Measurements from ENCODE around the gene PLEKHD1. TPM values are rescaled to one million over a fixed set of nuclear protein-coding genes. Genes with fewer than 3 reads are reported as not detected.

The PLEKHD1 gene
- total RNA-seq, 2 donors from 2014 or later: not detected

GRCh38 chr14:69485315-69485660 lies 760 bp downstream of the PLEKHD1 start:
- H3K4me3 ChIP-seq: no peak overlapping the region

DNA sequence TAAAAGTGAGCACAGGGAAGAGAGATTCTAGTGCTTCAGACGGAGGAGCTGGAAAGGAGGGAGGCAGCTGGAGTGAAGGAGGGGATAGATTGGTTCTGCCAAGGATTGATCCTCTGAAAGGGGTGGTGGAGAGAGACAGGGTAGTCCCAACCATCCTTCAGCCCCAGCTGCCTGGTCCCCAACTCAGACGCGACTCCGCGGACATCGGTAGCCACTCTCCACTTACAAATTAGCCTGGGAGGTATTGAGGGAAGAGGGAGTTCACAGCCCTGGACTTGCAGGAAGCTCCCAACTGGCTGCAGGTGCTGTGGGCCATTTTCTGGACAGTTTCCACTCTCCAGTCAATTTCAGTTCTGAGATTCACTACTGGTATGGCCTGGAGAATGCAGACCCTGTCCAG lies 1.2 kb downstream of the PLEKHD1 start:
- DNase-seq (ENCODE audit: low spot score): no peak
- H3K9me3 ChIP-seq: no peaks in the 10 kb centered on the region
- no peak overlapping the region for H3K27ac ChIP-seq
- H3K4me3 ChIP-seq: no peak overlapping the region
- peaks cover 0 to 5% of the 10 kb centered on the region in 2 donors for H3K27me3 ChIP-seq
- no peak for TF ChIP-seq CTCF (IDR thresholded peaks at IDR 0.05)
- H3K4me1 ChIP-seq: peaks cover 0 to 17% of the 10 kb centered on the region in 2 donors
- no peaks in the 10 kb centered on the region for H3K36me3 ChIP-seq

More at GRCh38 chr14:69485315-69485660, 760 bp downstream of the PLEKHD1 start:
- no peak for TF ChIP-seq CTCF (IDR thresholded peaks at IDR 0.05)
- H3K36me3 ChIP-seq: no peaks in the 10 kb centered on the region
- no peak for DNase-seq (ENCODE audit: low spot score)
- H3K4me1 ChIP-seq: peaks cover 0 to 17% of the 10 kb centered on the region in 2 donors
- H3K9me3 ChIP-seq: no peaks in the 10 kb centered on the region
- no peak overlapping the region for H3K27ac ChIP-seq
- peaks cover 0 to 5% of the 10 kb centered on the region in 2 donors for H3K27me3 ChIP-seq

DNA sequence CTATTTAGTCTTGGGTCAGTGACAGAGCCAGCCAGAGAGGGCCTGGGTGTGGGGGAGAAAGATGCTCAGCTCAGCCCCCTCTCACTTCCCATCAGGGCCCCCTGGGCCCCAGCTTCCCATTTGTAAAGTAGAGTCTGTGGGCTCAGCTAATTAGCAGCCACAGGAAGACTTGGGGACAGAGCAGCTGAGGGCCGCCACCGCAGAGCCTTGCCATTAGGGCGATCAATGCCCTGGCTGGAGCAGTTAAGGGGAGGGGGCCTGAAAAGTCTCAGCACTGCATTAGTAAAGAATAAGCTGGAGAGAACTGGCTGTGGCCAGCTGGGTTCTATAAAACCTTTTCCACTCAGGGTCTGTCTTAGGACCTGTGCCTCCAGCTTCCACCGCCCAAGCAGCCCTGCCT lies 2.7 kb downstream of the PLEKHD1 start:
- H3K9me3 ChIP-seq: no peaks in the 10 kb centered on the region
- TF ChIP-seq CTCF (IDR thresholded peaks at IDR 0.05): no peak
- H3K4me1 ChIP-seq: peaks cover 0 to 17% of the 10 kb centered on the region in 2 donors
- peaks cover 0 to 5% of the 10 kb centered on the region in 2 donors for H3K27me3 ChIP-seq
- H3K36me3 ChIP-seq: no peaks in the 10 kb centered on the region
- H3K27ac ChIP-seq: no peak overlapping the region
- DNase-seq (ENCODE audit: low spot score): no peak
- no peak overlapping the region for H3K4me3 ChIP-seq

DNA sequence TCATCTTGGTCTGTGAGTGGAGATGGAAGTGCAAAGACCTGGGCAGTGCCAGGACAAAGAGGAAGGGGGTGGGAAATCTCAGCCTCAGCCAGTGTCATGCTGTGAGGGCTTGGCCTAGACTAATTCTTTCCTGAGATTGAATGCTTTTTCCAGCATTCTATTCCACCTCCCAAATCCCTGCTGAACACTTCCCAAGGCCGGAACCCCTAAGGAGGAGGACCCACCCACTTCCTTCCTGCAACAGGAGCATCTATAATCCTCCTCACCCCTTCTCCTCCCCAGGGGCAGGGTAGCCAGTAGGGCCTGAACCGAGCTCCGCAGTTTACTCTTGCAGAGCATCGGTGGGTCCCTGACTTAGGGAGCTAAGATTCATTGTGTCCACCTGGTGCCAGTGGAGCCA lies 3.2 kb downstream of the PLEKHD1 start:
- no peak for TF ChIP-seq CTCF (IDR thresholded peaks at IDR 0.05)
- Histone ChIP-seq H3K9me3 (no peaks in the 10 kb centered on the region), H3K27me3 (peaks cover 0 to 5% of the 10 kb centered on the region in 2 donors), H3K27ac (no peak overlapping the region), H3K36me3 (no peaks in the 10 kb centered on the region), H3K4me1 (peaks cover 0 to 17% of the 10 kb centered on the region in 2 donors), H3K4me3 (no peak overlapping the region)
- DNase-seq (ENCODE audit: low spot score): no peak

DNA sequence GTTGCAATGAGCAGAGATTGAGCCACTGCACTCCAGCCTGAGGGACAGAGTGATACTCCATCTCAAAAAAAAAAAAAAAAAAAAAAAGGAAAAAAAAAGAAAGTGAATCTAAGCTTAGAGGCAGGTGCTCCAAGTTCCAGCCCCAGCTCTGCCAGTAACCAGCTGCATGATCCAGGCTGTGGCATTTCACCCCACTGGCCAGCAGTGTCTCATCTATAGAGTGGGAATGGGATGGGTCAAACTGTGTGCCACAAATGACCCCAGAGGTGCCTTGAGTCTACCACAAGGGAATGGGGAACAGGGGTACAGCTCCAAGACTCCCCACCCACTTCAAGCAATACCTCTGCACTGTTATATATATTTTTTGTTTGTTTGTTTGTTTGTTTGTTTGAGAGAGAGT lies 5.0 kb downstream of the PLEKHD1 start:
- no peak for DNase-seq (ENCODE audit: low spot score)
- peaks cover 0 to 6% of the 10 kb centered on the region in 2 donors for H3K4me1 ChIP-seq
- H3K27ac ChIP-seq: no peak overlapping the region
- H3K4me3 ChIP-seq: no peak overlapping the region
- peaks cover 0 to 5% of the 10 kb centered on the region in 2 donors for H3K27me3 ChIP-seq
- H3K9me3 ChIP-seq: no peaks in the 10 kb centered on the region
- no peak for TF ChIP-seq CTCF (IDR thresholded peaks at IDR 0.05)
- no peaks in the 10 kb centered on the region for H3K36me3 ChIP-seq

DNA sequence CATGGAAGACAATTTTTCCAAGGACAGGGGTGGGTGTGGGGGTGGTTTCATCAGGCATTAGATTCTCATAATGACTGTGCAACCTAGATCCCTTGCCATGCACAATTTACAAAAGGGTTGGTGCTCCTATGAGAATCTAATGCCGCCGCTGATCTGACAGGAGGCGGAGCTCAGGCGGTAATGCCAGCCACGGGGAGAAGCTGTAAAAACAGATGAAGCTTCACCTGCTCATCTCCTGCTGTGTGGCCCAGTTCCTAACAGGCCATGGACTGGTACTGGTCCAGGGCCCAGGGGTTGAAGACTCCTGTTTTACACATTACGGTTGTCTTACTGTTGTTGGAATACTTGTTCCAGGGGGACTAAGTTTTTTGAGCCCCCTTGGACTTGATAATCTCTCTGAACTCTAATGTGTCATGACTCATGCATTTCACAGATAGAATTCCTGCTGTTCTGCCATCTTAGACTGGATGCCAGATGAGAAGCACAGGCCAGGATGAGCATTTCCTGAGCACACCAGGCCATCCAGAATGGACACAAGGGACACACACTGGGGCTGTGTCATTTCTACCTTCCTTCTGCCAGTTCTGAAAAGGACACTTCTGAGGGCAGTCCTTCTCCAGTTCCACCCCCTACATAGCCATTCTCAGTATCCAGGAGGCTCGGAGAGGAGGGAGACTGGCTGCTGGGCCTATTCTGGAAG lies 5.8 kb downstream of the PLEKHD1 start:
- Histone ChIP-seq H3K4me1 (no peaks in the 10 kb centered on the region), H3K9me3 (no peaks in the 10 kb centered on the region), H3K27ac (no peak overlapping the region), H3K27me3 (no peaks in the 10 kb centered on the region), H3K36me3 (no peaks in the 10 kb centered on the region), H3K4me3 (no peak overlapping the region)
- no peak for TF ChIP-seq CTCF (IDR thresholded peaks at IDR 0.05)
- no peak for DNase-seq (ENCODE audit: low spot score)

Data from right atrium auricular region (tissue), 2 donors.